Activated CD4-positive, alpha-beta T cell treated with anti-CD3 and anti-CD28 coated beads for 1 hour (primary cell): ENCODE data around the gene TTC19.

Experiments used
- DNase-seq: peaks from one replicate; pipeline ENCODE4 v3.0.0-alpha.2; 2020

TTC19 gene, protein sequence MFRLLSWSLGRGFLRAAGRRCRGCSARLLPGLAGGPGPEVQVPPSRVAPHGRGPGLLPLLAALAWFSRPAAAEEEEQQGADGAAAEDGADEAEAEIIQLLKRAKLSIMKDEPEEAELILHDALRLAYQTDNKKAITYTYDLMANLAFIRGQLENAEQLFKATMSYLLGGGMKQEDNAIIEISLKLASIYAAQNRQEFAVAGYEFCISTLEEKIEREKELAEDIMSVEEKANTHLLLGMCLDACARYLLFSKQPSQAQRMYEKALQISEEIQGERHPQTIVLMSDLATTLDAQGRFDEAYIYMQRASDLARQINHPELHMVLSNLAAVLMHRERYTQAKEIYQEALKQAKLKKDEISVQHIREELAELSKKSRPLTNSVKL

DNA sequence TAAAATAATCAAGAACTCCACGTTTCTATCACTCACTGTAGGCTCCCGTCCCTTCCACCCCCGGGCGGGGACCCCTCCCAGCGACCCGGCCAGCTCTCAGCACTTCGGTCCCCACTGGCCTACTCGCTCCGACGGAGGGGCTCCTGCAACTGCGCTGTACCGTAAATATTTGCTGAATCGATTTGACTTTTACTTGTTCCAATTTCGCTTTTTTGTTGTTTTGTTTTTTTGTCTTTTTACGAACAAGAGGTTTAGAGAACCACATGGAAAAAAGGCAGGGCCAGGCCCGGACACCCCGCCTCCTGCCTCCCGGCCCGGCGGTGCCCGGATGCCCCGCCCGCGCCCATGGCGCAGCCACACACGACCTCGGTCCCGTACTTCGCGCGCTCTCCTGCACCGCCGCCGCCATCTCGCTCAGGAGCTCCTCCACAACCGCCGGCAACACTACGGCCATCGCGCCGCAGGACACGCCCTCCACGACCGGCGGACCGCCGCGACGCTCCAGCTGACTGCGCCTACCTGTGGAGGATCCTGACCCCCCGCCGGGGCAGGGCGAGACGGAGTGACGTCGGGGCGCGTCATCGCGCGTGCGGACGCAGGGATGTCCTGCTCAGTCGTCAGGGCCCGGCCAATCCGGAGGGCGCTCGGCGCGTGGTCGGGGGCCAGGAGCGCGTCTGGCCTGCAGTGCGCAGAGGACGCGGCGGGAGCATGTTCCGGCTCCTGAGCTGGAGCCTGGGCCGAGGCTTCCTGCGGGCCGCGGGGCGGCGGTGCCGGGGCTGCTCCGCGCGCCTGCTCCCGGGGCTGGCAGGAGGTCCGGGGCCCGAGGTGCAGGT is at the start of gene TTC19, which contains the start of gene ZSWIM7:
Gene TTC19, plus strand, starts transcription at position 684 of the 833 bp plus-strand sequence. Its CDS starts 25 bp downstream, at position 709.
Gene ZSWIM7, minus strand, starts transcription at position 564 of the 833 bp plus-strand sequence. Its CDS starts 110 bp downstream, at position 454.
- DNase-seq: peak; percentile 82

DNA sequence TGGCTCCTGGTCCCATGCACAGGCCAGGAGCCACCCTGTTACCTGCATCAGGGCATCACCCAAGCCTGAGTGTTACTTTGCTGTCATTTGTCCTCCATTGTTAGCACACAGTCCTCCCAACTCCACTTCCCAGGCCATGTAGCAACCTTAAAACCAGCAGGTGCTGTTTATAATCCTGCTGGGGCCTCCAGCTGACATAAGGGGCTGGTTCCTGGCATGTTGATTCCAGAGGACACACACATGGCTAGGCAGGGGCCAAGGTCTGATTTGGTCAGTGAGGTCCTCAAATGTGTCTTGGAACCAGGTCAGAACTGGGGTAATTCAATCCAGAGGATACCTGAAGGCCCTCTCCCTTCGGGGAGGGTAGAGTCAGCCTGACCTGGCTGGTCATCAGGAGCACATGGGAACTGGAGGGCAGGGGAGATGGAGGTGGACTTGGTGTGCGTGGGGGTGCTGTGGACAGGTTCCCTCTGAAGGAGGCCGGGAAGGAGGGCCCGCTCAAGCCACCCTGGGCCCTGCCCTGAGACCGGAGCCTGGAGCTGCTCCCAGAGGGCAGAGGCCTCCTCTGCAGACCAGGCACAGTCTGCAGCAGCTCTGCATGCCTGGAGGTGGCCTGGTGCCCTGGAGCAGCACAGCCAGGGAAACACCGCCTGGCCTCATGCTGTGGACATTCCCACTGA is 48.1 kb upstream of the TTC19 start:
- no peak for DNase-seq

GRCh38 chr17:15952048-15952532 is 47.5 kb upstream of the TTC19 start:
- DNase-seq: no peak

- no peak for DNase-seq
Observed at GRCh38 chr17:15952916-15953790, 46.5 kb upstream of the TTC19 start.

- no peak for DNase-seq
Observed at GRCh38 chr17:15954222-15954621, 45.4 kb upstream of the TTC19 start.

GRCh38 chr17:15955793-15956541 is 43.7 kb upstream of the TTC19 start:
- DNase-seq: no peak

- DNase-seq: no peak
Observed at GRCh38 chr17:15957206-15957605, 42.4 kb upstream of the TTC19 start.

- no peak for DNase-seq
Observed at GRCh38 chr17:15957608-15958307, 41.9 kb upstream of the TTC19 start.

DNA sequence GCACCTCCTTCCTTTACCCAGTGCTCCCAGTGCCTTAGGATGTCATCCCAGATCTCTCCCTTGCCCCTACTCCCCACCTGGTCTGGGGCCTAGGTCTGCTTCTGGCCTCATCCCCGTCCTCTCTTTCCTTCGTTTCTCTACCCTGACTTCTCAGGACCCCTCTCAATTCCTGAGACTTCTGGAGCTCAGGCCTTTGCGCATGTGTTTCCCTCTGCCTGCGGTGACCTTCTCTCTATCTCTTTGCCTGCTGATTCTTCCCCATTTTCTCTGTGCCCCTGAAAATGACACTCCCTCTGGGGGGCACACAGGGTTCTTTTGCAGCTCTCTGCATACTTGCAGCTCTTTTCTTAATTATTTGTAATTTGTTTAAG is 41.2 kb upstream of the TTC19 start:
- no peak for DNase-seq

DNA sequence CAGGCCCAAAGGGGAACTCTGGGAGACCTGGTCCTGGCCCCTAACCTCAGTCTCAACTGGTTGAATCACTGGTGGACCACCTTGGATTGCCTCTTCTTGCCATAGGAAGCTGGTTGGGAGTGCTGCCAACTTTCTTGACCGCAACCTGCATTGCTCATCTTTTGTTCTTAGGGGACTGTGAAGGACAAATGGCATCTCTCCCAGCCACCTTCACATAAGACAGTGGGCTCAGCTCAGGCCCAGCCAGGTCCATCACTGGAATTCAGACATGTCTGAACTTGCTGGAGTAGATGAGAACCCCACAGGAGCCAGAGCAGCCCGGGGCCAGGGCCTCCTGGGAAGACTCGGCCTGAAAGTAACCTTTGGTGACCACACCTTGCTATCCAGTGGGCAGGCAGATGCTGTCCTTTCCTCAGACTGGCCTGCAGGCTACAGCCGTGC is 35.9 kb upstream of the TTC19 start:
- DNase-seq: no peak

GRCh38 chr17:15965528-15965927 is 34.1 kb upstream of the TTC19 start:
- no peak for DNase-seq

DNA sequence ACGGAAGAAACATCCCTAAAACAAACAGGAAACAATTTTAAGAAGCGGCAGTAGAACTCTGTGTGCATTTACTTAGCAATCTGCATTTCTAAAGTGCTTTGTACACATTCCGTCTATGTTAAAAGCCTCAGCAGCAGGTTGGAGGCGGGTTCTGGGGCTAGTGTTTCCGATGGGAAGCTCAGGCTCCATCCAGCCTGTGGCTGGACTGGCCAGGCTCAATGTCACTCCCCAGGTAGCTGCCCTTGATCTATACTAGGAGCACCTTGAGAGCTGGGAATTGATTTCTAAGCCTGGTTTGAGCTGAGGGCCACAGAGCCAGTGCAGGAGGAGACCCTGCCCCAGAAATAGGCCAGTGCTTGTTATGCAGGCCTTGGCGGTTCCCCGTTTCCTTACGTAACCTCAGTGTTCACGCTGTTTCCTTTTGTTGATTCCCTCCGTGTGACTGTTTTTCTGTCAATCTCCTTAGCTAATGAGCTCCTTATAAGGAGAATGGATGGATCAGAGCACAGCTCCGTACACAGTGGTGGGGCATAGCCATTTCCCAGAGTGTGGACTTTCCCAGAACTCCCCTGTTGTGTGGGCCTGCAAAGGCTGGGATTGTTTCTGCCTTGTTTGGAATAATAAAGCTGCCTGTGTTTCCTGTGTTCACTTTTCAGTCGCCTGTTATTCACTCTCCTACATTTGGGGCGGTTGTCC is 33.3 kb upstream of the TTC19 start:
- no peak for DNase-seq

DNA sequence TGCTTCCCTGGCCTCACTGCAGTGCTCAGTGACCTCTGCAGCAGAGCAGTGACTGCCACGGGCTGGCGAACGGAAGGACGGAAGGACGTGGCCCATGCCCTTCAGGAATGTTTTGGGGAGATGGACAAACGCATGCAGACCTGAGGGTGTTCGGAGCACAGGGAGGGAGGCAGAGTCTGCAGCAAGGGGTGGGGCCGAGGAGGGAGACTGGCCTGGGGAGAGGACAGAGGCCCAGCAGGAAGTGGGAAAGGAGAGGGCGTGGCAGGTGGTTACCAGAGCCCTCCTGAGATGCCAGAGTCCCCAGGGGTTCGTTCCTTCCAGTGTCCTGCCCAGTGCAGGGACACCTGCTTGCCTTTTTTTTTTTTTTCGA is 32.8 kb upstream of the TTC19 start:
- no peak for DNase-seq

DNA sequence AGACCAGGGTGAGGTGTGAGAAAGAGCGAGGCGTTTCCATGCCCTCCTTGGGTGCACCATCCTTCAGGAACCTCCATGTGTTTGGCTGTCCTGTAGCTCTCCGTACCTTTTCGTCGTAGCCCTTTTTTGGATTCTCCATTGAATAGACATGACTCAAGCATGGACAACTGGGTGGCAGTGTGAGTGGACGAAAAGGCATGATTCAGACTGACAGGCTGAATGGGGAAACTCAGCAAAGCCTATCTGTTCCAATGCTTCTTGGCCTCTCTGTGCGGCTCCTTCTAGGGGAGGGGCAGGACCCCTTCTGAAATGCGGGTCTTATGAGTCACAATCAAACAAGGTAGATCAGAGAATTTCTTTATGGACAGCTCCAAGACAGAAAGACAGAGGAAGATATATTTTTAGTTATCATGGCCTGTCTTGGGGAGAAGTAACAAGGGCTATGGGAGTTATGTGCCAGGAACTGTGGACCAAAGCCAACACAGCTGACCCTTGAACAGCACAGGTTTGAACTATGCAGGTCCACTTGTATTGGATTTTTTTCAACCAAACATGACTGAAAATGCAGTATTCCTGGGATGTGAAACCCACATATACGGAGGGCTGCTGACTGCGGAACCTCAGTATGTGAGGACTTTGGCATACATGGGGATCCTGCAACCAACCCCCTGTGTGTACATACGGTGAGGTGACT is 31.8 kb upstream of the TTC19 start:
- DNase-seq: no peak

- no peak for DNase-seq
Observed at GRCh38 chr17:15969463-15969862, 30.2 kb upstream of the TTC19 start.

DNA sequence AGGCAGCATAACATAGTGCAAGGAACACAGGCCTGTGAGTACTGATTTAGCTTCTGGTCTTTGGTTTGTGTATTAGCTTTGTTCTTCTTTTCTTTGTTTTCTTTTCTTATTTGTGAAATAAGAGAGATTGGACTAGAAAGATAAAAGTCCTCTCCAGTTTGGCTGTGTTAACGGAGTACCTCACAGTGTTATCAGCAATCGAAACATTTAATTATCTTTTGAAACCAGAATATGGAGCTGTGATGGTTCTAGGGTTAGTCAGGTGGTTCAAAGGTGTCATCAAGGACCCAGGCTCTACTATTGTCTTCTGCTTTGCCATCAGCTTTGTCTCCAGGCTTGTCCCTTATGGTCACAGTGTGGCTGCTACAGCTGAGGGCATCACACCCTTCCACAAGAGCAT is 29.1 kb upstream of the TTC19 start:
- no peak for DNase-seq

DNA sequence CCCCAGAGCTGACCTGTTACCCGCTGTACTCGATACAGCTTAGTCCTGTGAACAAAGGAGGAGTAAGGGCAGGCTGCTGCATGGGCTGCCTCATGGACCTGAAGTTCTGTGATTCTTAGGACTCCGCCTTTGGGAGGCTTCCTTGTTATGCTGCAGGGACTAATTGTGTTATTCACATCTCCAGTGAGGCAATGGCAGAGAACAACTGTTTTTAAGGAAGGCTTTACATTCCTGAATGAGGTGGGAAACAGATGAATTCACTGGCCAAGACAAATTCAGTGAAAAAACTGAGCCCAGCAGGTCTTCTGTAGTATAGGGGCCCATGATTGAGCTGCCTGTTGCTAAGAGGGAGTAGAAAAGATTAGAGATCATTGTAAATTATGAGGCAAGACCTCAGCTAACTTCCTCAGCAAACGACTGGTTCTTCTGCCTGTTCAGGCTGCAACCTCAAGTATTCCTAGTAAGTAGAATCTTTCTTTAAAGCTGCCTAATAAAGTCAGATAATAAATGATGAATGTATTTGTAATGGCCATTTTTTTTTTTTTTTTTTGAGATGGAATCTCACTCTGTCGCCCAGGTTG is 28.4 kb upstream of the TTC19 start:
- no peak for DNase-seq

DNA sequence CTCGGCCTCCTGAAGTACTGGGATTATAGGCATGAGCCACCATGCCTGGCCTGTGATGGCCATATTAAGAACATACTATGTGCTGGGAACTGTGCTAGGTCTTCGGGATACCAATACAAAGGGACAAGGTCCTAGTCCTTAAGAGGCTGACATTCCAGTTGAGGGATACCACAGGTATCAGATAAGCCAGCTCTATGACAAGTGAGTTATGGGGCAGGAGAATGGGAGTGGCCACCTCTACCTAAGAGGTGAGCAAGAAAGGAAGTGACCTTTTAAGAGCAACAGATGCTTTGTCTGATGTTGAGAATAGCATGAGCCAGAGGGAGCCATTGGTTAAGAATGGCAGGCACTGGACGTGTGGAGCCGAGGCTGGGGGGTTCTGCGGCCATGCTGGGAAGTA is 27.7 kb upstream of the TTC19 start:
- DNase-seq: no peak

DNA sequence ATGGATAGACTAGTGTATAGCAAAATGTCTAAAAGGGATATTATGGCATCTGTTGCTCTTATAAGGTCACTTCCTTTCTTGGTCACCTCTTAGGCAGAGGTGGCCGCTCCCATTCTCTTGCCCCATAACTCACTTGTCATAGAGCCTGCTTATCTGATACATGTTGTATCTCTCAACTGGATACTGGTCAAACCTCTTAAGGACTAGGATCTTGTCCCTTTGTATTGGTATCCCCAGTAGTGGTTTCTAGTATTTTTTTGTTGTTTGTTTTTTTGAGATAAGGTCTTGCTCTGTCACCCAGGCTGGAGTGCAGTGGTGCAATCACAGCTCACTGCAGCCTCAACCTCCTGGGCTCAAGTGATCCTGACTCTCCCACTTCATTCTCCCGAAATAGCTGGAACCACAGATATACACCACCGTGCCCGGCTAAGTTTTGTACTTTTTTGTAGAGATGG is 27.1 kb upstream of the TTC19 start:
- no peak for DNase-seq
